Measurements from ENCODE around the gene CD19. TPM values are rescaled to one million over a fixed set of nuclear protein-coding genes. Genes with fewer than 3 reads are reported as not detected.

Gene CD19
- total RNA-seq, 1 donor from 2014 or later = not detected

Other genes starting within 250 kb of the CD19 start
- gene EIF3C, start 220.5 kb upstream of the CD19 start, total RNA-seq = 403 TPM
- 1.6 TPM for gene NPIPB9, start 180.2 kb upstream of the CD19 start, total RNA-seq
- gene ATXN2L, start 109.0 kb upstream of the CD19 start, total RNA-seq = 62.7 TPM
- gene TUFM, start 85.6 kb upstream of the CD19 start, total RNA-seq = 184 TPM
- gene SH2B1, start 68.1 kb upstream of the CD19 start, total RNA-seq = 46.3 TPM
- gene ATP2A1, start 53.5 kb upstream of the CD19 start, total RNA-seq = 0.54 TPM
- 14.3 TPM for gene RABEP2, start 6.7 kb upstream of the CD19 start, total RNA-seq
- gene NFATC2IP, start 19.0 kb downstream of the CD19 start, total RNA-seq = 17.9 TPM
- 15.6 TPM for gene SPNS1, start 42.8 kb downstream of the CD19 start, total RNA-seq
- 2.0 TPM for gene LAT, start 53.1 kb downstream of the CD19 start, total RNA-seq